GM18511 (cell line): ENCODE data around the gene LIN7B.
"Not testable (repeated sequence)": the region's sequence is repeated elsewhere in the genome, so short reads cannot be mapped to it uniquely, and the experiment has no call there.

Experiments
- ATAC-seq: cut with Tn5 transposase; IDR thresholded peaks from one replicate; pipeline ENCODE4 v1.9.1; 2021; ENCODE audit warnings: mild to moderate bottlenecking, moderate library complexity; ENCODE audit not compliant: unreplicated experiment

The LIN7B gene

GRCh38 chr19:49141352-49141751, 27.2 kb downstream of the LIN7B start:
- no peak for ATAC-seq

- ATAC-seq = no peak
Measured at GRCh38 chr19:49142866-49143335, 28.7 kb downstream of the LIN7B start.

GRCh38 chr19:49145573-49146407, 31.6 kb downstream of the LIN7B start:
- no peak for ATAC-seq

- not testable (repeated sequence) for ATAC-seq
Measured at GRCh38 chr19:49146408-49146770, 32.2 kb downstream of the LIN7B start.

GRCh38 chr19:49148044-49148682, 34.0 kb downstream of the LIN7B start:
- no peak for ATAC-seq

GRCh38 chr19:49148784-49149651, 34.8 kb downstream of the LIN7B start:
- no peak for ATAC-seq

GRCh38 chr19:49149652-49150105, 35.5 kb downstream of the LIN7B start:
- ATAC-seq = no peak

- ATAC-seq = no peak
Measured at GRCh38 chr19:49150106-49150943, 36.2 kb downstream of the LIN7B start.

GRCh38 chr19:49150944-49151243, 36.7 kb downstream of the LIN7B start:
- ATAC-seq = no peak

- no peak for ATAC-seq
Measured at GRCh38 chr19:49151267-49152118, 37.3 kb downstream of the LIN7B start.

- ATAC-seq = no peak
Measured at GRCh38 chr19:49152119-49152550, 38.0 kb downstream of the LIN7B start.

- no peak for ATAC-seq
Measured at GRCh38 chr19:49153167-49153809, 39.1 kb downstream of the LIN7B start.

- ATAC-seq = no peak
Measured at GRCh38 chr19:49154279-49154678, 40.1 kb downstream of the LIN7B start.

- no peak for ATAC-seq
Measured at GRCh38 chr19:49155005-49155819, 41.0 kb downstream of the LIN7B start, which contains the start of gene HRC. Gene HRC (minus strand): TSS chr19:49155396. CDS start chr19:49155237, 159 bp downstream.

GRCh38 chr19:49155820-49156346, 41.7 kb downstream of the LIN7B start:
- ATAC-seq = no peak

- no peak for ATAC-seq
Measured at GRCh38 chr19:49157445-49158224, 43.5 kb downstream of the LIN7B start, which contains the start of gene TRPM4. Gene TRPM4 (plus strand): TSS chr19:49157792. CDS start chr19:49157867, 75 bp downstream.
